KBM-7 (cell line): ENCODE results near the gene JPH3.

ENCODE experiments used
- DNase-seq: peaks from one replicate; pipeline ENCODE4 v3.0.0-alpha.2; 2015
- in situ Hi-C: fragments of 300-500 bp; cut with MboI; formaldehyde crosslinking; loops from 2 replicates; pipeline ENCODE4 v1.14.3; 2020; ENCODE audit warnings: low sequenced_read_pairs, low pct_unique_long_range_greater_than_20kb, mixed read lengths

The JPH3 gene

DNA sequence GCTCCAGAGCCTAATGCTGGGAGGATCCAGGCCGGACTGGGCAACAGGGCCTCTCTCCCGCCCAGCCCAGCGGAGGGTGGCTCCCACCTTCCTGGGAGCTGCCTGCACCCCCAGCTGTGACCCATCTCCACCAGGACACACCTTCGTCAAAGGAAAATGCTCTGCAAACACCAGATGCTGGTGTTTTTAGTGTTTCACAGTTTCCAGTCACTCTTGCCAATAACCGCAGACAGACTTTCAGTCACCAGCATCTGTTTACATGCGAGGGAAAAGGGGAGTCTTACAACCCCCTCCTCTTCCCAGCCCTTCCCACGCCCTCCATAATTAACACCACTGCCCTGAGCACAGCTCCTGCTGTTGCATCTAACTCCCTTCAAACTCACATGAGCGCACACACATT lies 138.1 kb downstream of the JPH3 start:
- no peak for DNase-seq

GRCh38 chr16:87740909-87741424 lies 138.7 kb downstream of the JPH3 start:
- no peak for DNase-seq
- in situ Hi-C loops = no loop called here

More for the DNA sequence above, 138.1 kb downstream of the JPH3 start:
- in situ Hi-C loops = no loop called here

GRCh38 chr16:87741700-87742415 lies 139.6 kb downstream of the JPH3 start:
- in situ Hi-C loops = no loop called here
- no peak for DNase-seq

DNA sequence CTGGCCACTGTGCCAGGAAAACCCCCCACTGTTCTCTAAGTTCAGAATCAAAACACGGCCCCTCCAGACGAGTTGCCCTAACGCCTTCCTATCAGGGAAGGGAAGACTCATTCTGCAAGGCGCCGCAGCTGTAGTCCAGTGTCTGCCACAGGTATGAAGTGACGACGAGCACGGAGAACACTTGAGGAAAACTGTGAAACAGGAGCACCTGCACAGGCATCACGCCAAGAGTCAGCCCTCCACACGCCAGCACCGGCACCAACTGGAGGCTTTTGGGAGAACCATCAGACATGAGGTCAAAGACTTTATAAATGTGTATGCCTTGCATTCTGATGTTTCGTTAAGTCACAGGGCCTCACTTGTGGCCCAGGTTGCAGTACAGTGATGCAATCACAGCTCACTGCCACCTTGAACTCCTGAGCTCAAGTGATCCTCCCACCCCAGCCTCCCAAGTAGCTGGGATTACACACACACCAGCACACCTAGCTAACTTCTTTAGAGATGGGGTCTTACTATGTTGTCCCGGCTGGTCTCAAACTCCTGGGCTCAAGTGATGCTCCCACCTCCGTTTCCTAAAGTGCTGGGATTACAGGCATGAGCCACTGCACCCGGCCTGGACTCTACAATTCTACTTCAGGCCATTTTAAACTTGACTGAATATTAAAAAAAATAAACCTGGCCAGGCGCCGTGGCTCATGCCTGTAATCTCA lies 140.6 kb downstream of the JPH3 start:
- in situ Hi-C loops = no loop called here

DNA sequence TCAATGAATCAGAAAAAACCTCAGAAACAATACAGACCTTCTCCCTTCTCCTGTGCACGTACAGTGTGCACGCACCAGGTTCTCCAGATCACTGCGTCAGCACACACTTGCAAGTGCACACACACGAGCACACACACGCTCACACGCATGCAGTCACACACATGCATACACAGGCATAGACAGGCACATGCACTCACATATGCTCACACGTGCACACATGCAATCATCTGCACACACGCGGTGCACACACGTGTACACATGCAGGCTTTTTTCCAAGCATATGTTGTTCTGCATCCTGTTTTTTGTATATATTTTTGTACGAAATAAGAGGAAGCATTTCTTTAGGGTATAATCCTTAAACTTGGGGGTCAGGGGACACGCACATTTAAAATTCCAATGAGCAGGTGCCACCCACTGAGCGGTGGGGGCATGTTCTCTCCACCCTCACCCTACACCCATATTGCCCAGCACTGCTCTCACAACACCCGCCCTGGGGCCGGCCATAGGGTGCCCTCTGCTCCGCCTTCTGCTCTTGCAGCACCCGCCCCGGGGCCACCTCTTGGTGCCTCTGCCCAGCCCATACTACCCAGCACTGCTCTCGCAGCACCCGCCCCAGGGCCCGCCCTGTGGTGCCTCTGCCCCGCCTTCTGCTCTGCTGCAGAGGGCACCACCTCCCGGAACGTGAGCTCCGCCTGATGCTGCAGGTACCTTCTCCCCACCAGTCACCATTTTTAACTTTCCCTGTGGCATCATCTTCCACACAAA lies 142.6 kb downstream of the JPH3 start:
- DNase-seq = no peak
- in situ Hi-C loops = no loop called here

More for the DNA sequence above, 140.6 kb downstream of the JPH3 start:
- no peak for DNase-seq

DNA sequence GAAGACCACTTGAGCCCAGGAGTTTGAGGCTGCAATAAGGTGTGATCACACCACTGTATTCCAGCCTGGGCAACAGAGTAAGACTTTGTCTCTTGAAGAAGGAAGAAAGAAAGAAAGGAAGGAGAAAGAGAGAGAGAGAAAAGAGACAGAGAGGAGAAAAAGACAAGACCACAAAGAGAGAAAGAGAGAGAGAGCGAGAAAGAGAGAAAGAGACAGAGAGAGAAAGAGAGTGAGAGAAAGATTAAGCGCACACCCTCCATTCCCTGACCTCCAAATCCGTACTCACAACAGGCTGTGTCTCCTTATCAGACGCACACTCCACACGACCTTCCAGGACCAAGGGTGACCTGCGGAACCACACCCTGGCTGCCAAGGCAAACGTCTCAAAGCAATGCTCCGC lies 143.9 kb downstream of the JPH3 start:
- in situ Hi-C loops = no loop called here
- no peak for DNase-seq
